Endothelial cell of umbilical vein (primary cell): ENCODE data around the gene TENT4A.

Experiments
- CTCF ChIP-seq, 2 donors: IDR thresholded peaks; 1 replicate in 1 of 2; 2 replicates in 1 of 2; pipeline ENCODE4 v1.5.1; 2011; ENCODE audit warnings: low read length in 2 of 2, mild to moderate bottlenecking in 2 of 2, moderate library complexity in 2 of 2, control low read depth in 1 of 2, inconsistent platforms in 1 of 2, low read depth in 1 of 2; ENCODE audit not compliant: insufficient read depth in 1 of 2; ENCODE audit errors: extremely low read depth in 1 of 2
- EZH2 ChIP-seq: IDR thresholded peaks from 2 replicates; pipeline ENCODE4 v1.6.1; 2012; ENCODE audit warnings: borderline replicate concordance, low read depth, mild to moderate bottlenecking, moderate library complexity, low read length, inconsistent platforms; ENCODE audit not compliant: severe bottlenecking
- FOS ChIP-seq: IDR thresholded peaks from 2 replicates; pipeline ENCODE4 v1.6.1; 2011; ENCODE audit warnings: mild to moderate bottlenecking, low read length, moderate library complexity, borderline replicate concordance; ENCODE audit not compliant: insufficient read depth
- GATA2 ChIP-seq: IDR thresholded peaks from 2 replicates; pipeline ENCODE4 v1.7.0; 2011; ENCODE audit warnings: low read depth, mild to moderate bottlenecking, moderate library complexity, mixed read lengths, low read length; ENCODE audit not compliant: insufficient read length, insufficient read depth
- JUN ChIP-seq: IDR thresholded peaks from 2 replicates; pipeline ENCODE4 v1.6.1; 2011; ENCODE audit warnings: borderline replicate concordance, low read depth; ENCODE audit not compliant: insufficient read length, insufficient read depth
- MAX ChIP-seq: IDR thresholded peaks from 2 replicates; pipeline ENCODE4 v1.6.1; 2011; ENCODE audit not compliant: insufficient read depth, insufficient read length
- MYC ChIP-seq: IDR thresholded peaks from one replicate; pipeline ENCODE4 v1.6.1; 2011; ENCODE audit warnings: mild to moderate bottlenecking, low read depth, low read length
- POLR2A ChIP-seq: IDR thresholded peaks from 2 replicates; pipeline ENCODE4 v1.6.1; 2012; ENCODE audit warnings: low read depth, mild to moderate bottlenecking, control low read depth, low read length
- POLR2AphosphoS5 ChIP-seq: IDR thresholded peaks from 2 replicates; pipeline ENCODE4 v1.6.1; 2012; ENCODE audit warnings: low read depth, mild to moderate bottlenecking, control low read depth, low read length, moderate library complexity; ENCODE audit not compliant: insufficient read depth

GRCh38 chr5:6783787-6784186, 70.6 kb downstream of the TENT4A start:
- no peak for TF ChIP-seq CTCF (IDR thresholded peaks at IDR 0.05; ENCODE audit: extremely low read depth in 1 of 2, insufficient read depth in 1 of 2, low read depth in 1 of 2, low read length in 2 of 2)
- no peak for TF ChIP-seq POLR2A
- TF ChIP-seq EZH2: no peak
- TF ChIP-seq GATA2: no peak
- TF ChIP-seq MAX: no peak
- no peak for TF ChIP-seq POLR2AphosphoS5
- no peak for TF ChIP-seq JUN
- TF ChIP-seq FOS: no peak
- TF ChIP-seq MYC: no peak
